Measurements from ENCODE around the gene MC1R.
"Not testable (repeated sequence)": the region's sequence is repeated elsewhere in the genome, so short reads cannot be mapped to it uniquely, and the experiment has no call there.

The MC1R gene

DNA sequence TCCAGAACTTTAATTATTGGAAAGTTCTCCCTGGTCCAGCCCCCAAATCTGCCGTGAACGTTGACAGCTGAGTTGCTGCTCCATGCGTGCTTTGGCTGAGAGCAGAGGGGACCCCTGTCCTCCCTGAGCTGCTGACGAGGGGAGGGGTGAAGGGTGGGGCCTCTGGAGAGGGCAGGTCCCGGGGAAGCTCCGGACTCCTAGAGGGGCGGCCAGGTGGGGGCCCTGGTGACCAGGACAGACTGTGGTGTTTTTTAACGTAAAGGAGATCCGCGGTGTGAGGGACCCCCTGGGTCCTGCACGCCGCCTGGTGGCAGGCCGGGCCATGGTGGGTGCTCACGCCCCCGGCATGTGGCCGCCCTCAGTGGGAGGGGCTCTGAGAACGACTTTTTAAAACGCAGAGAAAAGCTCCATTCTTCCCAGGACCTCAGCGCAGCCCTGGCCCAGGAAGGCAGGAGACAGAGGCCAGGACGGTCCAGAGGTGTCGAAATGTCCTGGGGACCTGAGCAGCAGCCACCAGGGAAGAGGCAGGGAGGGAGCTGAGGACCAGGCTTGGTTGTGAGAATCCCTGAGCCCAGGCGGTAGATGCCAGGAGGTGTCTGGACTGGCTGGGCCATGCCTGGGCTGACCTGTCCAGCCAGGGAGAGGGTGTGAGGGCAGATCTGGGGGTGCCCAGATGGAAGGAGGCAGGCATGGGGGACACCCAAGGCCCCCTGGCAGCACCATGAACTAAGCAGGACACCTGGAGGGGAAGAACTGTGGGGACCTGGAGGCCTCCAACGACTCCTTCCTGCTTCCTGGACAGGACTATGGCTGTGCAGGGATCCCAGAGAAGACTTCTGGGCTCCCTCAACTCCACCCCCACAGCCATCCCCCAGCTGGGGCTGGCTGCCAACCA is at the start of gene MC1R:
MC1R (plus strand) TSS at position 410 of the 895 bp plus-strand sequence; CDS start at position 807, 397 bp downstream.
- no peak for DNase-seq

DNA sequence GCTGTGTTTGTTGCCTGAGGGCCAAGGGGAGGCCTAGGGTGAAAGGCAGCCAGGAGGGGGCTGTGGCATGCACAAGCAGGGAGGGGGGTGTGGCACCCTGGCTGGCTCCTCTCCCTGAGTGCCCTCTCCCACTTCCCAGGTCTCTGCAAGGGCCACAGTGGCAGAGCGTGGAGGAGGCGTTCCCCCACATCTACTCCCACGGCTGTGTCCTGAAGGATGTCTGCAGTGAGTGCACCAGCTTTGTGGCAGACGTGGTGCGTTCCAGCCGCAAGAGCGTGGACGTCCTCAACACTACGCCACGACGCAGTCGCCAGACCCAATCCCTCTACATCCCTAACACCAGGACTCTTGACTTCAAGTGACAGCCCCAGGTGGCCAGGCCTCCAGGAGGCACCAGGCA is 48.8 kb upstream of the MC1R start:
- no peak for DNase-seq

GRCh38 chr16:89870440-89870839 is 48.2 kb upstream of the MC1R start:
- no peak for DNase-seq

- DNase-seq, result no peak
These were observed 46.8 kb upstream of the MC1R start for GRCh38 chr16:89871895-89872294.

DNA sequence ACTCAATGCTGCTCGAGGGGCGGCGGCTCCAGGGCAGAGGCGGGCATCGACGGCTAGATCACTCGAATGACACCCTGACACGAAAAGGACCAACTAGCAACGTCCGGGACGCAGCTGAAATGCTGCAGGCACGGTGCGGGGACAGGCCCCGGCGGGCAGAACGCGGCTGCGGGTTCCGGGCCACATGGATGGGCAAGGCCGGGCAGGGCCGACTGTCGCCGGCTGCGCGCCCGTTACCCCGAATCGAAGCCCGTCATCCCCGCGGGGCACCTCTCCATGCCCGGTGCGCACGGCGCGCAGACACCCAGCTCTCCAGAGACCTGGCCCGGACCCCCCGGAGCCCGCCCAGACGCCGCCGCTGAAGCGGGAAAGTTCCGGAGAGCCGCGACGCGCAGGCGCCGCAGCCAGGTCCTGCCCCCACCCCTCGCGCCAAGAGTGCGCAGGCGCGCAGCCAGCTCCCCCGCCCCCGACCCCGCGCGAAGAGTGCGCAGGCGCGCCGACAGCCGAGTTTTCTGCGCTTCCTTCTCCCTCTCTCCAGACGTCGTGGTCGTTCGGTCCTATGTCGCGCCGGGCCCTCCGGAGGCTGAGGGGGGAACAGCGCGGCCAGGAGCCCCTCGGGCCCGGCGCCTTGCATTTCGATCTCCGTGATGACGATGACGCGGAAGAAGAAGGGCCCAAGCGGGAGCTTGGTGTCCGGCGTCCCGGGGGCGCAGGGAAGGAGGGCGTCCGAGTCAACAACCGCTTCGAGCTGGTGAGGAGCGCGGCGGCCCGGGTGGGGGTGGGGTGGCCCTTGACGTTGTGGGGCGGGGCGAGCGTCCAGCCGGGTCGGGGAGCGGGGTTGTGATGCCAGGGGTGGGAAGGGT is 45.3 kb upstream of the MC1R start, which contains the start of gene TCF25:
TCF25 (plus strand) TSS at position 484 of the 863 bp plus-strand sequence; CDS start at position 560, 76 bp downstream.
- peak; percentile 86 for DNase-seq

DNA sequence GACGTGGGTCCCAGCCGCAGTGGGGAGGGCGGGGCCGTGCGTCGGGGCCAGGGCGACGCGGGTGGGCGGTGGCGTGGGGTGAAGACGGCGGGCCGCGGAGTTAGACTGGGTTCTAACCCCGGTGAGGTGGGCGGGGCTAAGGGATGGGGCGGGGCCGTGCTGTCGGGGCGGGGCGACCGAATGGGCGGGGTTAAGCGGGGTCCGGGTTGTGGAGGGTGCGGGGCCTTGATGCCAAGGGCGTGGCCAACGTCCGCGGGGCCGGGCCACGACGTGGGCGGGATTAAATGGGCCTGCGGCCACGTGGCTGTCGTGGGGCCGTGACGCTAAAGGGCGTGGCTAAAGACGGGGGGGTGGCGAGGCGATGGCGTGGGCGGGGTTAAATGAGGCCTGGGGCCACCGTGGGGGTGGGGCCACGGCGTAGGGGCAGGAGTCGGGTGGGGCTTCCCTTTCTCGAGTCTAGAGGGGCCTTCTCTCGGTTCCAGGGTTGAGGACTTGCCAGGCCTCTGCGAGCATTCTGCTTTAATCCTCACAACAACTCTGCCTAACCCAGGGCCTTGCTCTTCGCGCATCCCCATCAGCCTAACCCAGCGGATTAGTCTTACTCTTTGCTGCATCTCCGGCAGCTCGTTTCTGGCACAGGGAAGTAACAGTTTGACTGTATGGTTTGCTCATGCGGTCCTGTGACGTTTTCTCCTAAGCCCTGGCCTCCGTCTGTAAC is 44.5 kb upstream of the MC1R start:
- peak; percentile 95 for DNase-seq

GRCh38 chr16:89879123-89879522 is 39.5 kb upstream of the MC1R start:
- DNase-seq, result not testable (repeated sequence)

DNA sequence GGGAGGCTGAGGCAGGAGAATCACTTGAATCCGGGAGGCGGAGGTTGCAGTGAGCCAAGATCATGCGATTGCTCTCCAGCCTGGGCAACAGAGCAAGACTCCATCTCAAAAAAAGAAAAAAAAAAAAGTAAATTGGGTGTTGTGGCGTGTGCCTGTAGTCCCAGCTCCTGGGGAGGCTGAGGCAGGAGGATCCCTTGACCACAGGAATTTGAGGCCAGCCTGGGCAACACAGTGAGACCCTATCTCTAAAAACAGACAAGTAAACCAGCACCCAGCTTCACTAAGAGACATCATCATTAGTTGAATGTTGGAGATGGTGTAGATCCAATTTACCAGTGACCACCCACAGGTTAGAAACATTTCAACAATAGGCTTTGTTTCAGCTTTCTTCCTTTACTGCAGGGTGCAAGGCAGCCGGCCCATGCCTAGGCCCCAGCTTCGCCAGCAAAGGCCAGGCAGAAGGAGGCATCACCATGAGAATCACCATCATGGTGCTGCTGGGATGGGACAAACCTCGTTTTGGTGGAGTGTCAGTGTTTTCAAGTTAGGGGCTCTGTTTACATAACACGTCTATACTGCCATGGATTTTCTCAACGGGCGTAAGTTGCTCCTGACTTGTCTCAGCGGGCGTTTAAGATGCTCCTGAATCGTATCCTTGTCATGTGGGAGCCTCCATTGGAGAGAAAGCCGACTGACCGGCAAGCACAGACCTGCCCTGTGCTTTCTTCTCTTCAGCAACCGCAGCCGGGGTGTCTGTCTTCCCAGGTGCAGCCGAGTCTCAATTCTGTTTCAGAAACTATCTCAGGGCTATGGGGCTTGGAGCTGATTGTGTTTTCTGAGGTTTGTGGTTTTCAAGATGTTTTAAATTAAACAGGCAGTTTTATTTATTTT is 37.9 kb upstream of the MC1R start:
- no peak for DNase-seq

DNA sequence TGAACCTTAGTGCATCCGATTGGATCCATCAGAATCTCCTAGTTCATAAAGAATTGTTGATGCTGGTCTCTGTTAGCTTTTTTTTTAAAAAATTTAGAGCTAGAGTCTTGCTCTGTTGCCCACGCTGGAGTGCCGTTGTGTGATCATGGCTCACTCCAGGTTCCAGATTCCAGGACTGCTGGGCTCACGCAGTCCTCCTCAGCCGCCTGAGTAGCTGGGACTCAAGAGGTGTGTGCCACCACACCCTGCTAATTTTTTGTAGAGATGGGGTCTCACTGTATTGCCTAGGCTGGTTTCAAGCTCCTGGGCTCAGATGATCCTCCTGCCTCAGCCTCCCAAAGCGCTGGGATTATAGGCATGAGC is 37.3 kb upstream of the MC1R start:
- DNase-seq, result no peak

DNA sequence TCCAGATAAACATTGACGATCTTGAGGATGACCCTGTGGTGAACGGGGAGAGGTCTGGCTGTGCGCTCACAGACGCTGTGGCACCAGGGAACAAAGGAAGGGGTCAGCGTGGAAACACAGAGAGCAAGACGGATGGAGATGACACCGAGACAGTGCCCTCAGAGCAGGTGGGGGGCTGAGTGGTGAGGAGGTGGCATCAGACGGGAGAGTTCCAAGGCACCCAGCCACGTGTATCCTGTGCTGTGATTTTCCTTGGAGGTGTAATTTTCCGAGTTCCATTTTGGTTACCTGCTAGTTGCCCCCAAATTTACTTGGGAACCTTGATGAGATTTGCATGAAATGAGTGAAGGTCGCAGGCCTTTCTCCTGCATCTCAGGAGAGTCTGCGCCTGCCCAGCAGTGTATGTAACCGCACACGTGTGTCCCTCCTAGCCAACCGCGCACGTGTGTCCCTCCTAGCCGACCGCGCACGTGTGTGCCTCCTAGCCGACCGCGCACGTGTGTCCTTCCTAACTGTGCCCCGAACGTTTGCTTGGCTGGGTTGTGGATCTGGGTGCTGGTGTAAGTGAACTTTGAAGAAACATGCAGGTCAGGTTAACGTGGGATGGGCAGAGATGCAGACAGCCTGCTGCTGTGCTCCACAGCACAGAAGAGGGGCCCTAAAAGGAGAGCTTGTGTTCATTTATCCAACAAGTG is 35.2 kb upstream of the MC1R start:
- no peak for DNase-seq

DNA sequence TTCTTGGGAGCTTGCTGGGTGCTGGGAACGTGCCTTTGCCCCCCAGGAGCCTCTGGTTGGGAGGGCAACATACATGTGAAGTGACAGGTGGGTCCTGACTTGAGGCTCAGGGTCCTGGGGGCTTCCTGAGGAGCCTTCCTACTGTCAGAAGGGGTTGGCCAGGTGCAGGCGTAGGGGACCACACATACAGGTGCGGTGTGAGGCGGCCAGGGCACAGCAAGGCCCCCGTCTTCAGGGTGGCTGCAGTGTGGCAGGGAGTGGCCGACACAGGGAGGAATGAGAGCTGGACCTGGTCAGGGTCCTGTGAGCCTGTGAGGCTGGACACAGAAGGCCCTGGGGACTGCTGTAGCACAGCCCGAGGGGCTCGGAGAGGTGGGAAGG is 34.6 kb upstream of the MC1R start:
- no peak for DNase-seq

DNA sequence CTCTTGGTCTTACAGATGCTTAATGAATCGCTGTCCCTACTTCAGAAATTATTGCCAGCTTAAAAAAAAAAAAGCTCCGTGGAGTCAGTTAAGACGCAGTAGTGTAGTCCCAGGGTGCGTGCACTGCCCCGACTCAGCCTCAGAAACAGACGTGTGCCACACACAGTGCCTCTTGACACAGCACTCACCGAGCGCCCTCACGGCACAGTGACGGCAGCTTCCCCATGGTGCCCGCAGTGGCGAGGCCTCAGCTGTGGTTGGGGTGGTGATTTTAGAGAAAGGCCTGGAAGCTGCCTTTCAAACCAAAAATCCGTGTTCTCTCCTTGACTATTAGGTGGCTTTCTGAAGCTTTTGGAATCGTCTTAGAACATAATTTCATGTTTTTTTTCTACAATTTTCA is 31.4 kb upstream of the MC1R start:
- no peak for DNase-seq

DNA sequence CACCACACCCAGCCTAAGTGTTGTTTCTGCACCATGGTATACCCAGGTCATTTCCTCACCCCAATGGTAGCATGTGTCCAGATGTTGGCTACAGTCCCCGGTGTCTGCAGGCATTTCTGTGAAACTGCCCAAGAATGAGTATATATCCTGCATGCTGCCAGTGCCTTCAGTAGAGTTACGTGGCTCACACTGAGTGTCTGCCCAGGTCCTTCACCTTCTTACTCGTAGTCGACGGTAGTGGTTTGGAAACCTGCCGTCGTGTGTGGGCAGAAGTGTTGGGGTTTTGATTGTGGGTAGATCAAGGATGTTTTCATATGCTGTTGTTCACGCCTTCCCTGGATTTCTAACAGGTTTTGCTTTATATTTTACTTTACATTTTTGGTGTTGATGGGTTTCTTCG is 28.5 kb upstream of the MC1R start:
- peak; percentile 48 for DNase-seq

DNA sequence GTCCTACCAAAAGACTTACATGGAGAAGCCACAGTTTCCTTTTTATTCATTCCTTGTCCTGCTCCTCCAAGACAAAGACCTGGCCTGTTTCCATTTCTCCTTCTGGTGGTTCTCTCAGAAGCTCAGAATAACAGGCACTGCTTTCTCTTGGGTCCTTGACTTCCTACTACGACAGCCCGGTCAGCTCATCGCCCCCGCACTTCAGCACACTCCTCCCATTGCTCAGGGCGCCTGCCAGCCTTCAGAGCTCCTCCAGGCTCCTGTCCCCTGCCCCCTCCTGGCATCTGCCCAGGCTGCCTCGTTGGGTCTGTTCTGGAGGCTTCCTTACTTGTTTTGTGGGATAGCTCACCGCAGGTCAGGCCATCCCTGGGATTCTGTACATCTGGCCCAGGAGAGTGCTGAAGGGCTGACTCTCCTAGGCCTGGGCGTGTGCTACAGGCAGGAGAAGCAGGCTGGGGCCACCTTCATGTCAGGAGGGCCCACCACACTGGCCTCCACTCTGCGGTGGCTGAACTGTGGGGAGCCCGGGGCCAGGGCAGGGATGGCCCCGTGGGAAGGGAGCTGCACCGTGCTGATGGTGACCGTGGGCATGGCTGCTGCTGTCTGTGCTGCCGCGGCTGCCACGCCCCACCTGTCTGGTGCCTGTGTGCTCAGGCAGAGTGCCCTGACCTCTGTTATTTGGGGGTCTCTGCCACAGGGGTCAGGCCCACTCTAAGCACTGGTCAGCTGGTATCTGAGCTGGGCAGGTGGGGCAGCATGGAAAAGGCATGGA is 27.6 kb upstream of the MC1R start:
- no peak for DNase-seq

- no peak for DNase-seq
These were observed 26.5 kb upstream of the MC1R start for GRCh38 chr16:89892055-89892630.

- DNase-seq, result no peak
These were observed 26.0 kb upstream of the MC1R start for GRCh38 chr16:89892635-89893034.

GRCh38 chr16:89893642-89894548 is 24.8 kb upstream of the MC1R start:
- no peak for DNase-seq

DNA sequence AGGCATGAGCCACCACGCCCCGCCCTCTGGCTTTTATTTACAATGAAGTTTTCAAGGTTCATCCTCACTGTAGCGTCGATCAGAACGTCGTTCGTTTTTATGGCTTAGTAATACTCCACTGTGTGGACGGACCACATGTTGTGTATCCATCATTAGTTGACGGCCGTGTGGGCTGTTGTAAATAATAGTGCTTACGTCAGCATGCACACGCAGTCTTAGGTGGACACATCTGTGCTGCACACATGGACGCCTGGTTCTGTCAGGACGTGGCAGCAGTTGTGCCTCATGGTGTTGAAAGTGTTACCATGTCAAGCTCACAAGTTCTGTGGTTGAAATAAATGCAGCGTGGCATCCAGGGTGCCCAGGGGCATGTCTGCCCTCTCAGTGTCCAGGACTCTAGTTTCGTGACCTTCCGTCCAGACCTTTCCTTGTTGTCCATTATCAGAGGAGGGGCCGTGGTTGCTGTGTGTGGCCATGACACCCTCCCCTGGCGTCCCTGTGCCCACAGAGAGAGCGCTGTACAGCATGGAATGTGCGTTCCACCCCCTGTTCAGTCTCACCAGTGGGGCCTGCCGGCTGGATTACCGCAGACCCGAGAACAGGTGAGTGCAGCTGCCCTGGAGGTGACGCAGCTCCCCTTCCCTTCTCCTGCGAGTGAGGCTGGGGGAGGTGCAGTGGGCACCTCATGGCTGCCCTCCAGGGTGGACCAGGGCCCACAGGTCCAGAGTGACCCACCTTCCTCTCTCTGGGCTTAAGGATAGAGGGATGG is 23.0 kb upstream of the MC1R start:
- no peak for DNase-seq
